GM19193 (cell line): ENCODE results near the gene ZIC1.

ENCODE experiments used
- POLR2A ChIP-seq: IDR thresholded peaks from 4 replicates; pipeline ENCODE4 v1.6.1; 2011; ENCODE audit not compliant: insufficient read depth, insufficient read length; ENCODE audit errors: extremely low read depth

The ZIC1 gene

GRCh38 chr3:147387885-147388699 lies 21.1 kb upstream of the ZIC1 start:
- TF ChIP-seq POLR2A: no peak

GRCh38 chr3:147388700-147389580 lies 20.2 kb upstream of the ZIC1 start:
- no peak for TF ChIP-seq POLR2A

DNA sequence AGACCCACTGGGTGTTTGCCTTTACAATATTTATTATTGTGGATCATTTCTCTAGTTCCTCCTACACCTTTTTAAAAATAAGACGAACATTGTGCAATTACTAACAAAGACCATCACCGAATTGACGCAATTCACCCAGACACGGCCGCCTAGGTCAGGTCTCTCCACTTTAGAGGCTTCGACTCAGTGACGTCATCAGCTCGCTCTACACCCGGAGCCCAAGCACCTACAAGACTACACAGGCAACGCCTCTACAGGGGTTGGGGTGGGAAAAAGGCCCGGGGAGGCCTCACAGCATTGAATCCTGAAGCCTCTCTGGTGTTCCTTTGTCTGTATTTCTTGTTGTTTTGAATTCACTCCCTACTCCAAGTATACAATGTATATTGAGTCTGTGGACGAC lies 19.4 kb upstream of the ZIC1 start:
- no peak for TF ChIP-seq POLR2A

DNA sequence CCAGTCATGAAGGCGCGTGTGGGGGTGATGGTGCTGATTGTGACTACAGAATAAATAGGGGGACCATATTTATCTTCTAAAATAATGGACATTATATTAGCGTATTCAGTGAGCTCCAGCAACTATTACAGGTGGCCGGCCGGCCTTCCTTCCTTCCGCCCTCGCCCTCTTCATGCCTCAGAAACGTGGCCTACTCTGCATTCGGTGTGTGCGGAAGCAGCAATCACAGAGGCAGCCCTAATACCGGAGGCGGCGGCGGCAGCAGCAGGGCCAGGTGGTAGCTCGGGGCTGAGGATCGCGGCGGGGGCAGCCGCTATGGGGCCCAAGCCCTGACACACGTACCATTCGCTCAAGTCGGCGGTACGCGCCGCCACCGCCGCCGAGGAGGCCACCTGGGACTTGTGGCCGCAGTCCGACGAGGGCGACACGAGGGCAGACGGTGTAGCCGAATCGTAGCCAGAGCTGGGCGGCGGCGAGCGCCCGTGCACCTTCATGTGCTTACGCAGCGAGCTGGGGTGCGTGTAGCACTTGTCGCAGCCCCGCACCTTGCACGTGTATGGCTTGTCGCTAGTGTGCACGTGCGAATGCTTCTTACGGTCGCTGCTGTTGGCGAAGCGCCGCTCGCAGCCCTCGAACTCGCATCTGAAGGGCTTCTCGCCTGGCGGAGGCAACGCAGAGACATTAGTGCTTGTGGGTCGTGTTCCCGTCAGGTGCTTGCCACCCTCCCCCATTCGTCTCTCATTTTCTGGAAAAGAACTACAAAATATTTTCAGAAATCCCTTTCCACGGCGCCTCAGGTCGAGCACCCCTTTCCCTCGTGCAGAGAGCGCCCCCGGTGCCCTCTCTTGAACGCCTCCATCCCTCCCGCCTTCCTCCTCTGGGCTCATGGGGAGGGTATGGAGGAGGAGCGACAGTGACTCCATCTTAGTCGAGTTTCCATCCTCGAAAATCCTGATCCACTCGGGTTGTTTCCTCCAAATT lies 18.3 kb upstream of the ZIC1 start:
- no peak for TF ChIP-seq POLR2A

GRCh38 chr3:147391781-147392624 lies 17.2 kb upstream of the ZIC1 start:
- TF ChIP-seq POLR2A: no peak

DNA sequence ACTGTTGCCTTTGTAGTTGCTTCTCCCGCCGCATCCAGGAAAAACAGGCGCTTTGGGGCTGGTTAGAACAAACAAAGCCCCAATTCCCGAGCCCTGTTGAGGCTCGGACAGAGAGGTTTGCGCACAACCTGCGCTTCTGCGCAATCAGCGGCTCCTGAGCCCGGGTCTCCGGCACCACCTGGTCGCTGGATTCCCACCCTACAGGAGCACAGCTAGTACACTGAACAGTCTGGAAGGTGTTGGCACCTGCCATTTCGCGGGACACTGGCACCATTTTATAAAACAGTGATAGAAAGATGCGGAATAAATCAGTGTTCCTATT lies 16.6 kb upstream of the ZIC1 start:
- no peak for TF ChIP-seq POLR2A

- no peak for TF ChIP-seq POLR2A
These were observed 15.8 kb upstream of the ZIC1 start for GRCh38 chr3:147393261-147393942.

GRCh38 chr3:147393943-147394883 lies 15.0 kb upstream of the ZIC1 start:
- no peak for TF ChIP-seq POLR2A

- no peak for TF ChIP-seq POLR2A
These were observed 14.3 kb upstream of the ZIC1 start for GRCh38 chr3:147394884-147395225.

GRCh38 chr3:147395899-147396711 lies 13.1 kb upstream of the ZIC1 start:
- TF ChIP-seq POLR2A: no peak

DNA sequence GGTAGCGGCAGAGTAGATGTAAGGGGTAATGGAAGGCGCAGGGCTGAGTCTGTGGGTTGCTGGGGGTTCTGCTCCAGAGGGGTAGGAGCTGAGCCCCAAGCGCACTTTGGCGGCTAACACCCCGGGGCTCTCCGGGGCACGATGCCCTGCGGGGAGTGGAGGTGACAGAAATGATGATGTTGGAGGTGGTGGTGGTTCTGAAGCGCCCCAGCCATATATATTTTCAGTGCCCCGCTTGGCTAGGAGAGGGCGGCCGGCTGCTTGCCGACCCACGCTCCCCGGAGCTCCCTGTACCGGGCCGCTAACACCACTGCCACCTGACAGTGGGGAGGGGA lies 12.5 kb upstream of the ZIC1 start:
- TF ChIP-seq POLR2A: no peak

- no peak for TF ChIP-seq POLR2A
These were observed 11.8 kb upstream of the ZIC1 start for GRCh38 chr3:147397155-147397874.
